VCaP (cell line): ENCODE data around the gene CITED4.
A peak's percentile ranks its signal among the peaks of the same experiment; 100 is the strongest.

Source experiments
- H3K27ac ChIP-seq: fragments of 450-650 bp; 2 replicates; pipeline ENCODE4 v1.5.1; 2017
- TF ChIP-seq, protein P1 (sequence below): fragments of 450-650 bp; conservative IDR thresholded peaks from 2 replicates; pipeline ENCODE4 v1.5.1; 2017; ENCODE audit warnings: mild to moderate bottlenecking, moderate library complexity

CITED4 gene

DNA sequence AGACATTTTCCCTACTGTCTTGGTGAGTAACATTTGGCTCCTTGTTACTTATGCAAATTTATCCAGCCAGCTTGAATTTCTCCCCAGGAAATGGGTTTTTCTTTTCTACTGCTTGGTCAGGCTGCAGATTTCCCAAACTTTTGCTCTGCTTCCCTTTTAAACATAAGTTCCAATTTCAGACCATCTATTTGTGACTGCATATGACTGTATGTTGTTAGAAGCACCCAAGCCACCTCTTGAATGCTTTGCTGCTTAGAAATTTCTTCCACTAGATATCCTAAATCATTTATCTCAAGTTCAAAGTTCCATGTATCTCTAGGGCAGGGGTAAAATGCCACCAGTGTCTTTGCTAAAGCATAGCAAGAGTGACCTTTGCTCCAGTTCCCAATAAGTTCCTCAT, 32.3 kb upstream of the CITED4 start:
- TF ChIP-seq, protein P1, sequence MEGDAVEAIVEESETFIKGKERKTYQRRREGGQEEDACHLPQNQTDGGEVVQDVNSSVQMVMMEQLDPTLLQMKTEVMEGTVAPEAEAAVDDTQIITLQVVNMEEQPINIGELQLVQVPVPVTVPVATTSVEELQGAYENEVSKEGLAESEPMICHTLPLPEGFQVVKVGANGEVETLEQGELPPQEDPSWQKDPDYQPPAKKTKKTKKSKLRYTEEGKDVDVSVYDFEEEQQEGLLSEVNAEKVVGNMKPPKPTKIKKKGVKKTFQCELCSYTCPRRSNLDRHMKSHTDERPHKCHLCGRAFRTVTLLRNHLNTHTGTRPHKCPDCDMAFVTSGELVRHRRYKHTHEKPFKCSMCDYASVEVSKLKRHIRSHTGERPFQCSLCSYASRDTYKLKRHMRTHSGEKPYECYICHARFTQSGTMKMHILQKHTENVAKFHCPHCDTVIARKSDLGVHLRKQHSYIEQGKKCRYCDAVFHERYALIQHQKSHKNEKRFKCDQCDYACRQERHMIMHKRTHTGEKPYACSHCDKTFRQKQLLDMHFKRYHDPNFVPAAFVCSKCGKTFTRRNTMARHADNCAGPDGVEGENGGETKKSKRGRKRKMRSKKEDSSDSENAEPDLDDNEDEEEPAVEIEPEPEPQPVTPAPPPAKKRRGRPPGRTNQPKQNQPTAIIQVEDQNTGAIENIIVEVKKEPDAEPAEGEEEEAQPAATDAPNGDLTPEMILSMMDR = no peak
- H3K27ac ChIP-seq = no peak overlapping the region

DNA sequence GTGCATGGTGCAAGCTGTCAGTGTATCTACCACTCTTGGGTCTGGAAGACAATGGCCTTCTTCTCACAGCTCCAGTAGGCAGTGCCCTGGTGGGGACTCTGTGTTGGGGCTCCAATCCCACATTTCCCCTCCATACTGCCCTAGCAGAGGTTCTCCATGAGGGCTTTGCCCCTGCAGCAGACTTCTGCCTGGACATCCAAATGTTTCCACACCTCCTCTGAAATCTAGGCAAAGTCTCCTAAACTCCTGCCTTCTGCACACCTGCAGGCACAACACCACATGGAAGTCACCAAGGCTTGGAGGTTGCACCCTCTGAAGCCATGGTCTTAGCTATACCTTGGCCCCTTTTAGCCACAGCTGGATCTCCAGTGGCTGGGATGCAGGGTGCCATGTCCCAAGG, 31.8 kb upstream of the CITED4 start:
- TF ChIP-seq, protein P1 = no peak
- H3K27ac ChIP-seq = no peak overlapping the region

- H3K27ac ChIP-seq = no peak overlapping the region
- TF ChIP-seq, protein P1 = no peak
These were observed 30.2 kb upstream of the CITED4 start for GRCh38 chr1:40892354-40892753.

DNA sequence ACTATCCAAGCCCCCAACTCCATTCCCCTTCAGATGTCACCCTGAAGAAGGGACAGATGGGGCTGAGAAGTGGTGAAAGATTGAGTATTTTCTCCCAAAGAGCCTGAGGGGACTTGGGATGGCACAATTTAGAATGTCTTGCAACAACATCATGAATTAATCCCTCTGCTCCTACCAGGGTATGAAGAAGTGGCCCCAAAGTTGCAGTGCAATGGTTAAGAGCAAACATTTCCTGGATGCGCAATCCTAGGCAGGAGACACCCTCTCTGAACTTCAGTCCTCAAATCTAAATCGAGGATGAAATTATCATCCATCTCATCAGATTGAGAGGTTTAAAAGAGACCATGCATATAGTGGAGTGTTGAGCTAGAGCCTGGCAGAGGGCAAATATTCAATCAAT, 28.6 kb upstream of the CITED4 start:
- no peak overlapping the region for H3K27ac ChIP-seq
- TF ChIP-seq, protein P1 = no peak

- no peak overlapping the region for H3K27ac ChIP-seq
- TF ChIP-seq, protein P1 = no peak
These were observed 25.5 kb upstream of the CITED4 start for GRCh38 chr1:40887652-40888051.

- TF ChIP-seq, protein P1 = no peak
- H3K27ac ChIP-seq = no peak overlapping the region
These were observed 24.8 kb upstream of the CITED4 start for GRCh38 chr1:40887012-40887378.

- peak overlapping the region; percentile 21 for H3K27ac ChIP-seq
- TF ChIP-seq, protein P1 = no peak
These were observed 24.3 kb upstream of the CITED4 start for GRCh38 chr1:40886318-40887011.
